ENCODE measurements around the gene SCUBE1. TPM values are rescaled to one million over a fixed set of nuclear protein-coding genes. Genes with fewer than 3 reads are reported as not detected.

SCUBE1 gene
- total RNA-seq, 1 experiment from 2014 or later = not detected

DNA sequence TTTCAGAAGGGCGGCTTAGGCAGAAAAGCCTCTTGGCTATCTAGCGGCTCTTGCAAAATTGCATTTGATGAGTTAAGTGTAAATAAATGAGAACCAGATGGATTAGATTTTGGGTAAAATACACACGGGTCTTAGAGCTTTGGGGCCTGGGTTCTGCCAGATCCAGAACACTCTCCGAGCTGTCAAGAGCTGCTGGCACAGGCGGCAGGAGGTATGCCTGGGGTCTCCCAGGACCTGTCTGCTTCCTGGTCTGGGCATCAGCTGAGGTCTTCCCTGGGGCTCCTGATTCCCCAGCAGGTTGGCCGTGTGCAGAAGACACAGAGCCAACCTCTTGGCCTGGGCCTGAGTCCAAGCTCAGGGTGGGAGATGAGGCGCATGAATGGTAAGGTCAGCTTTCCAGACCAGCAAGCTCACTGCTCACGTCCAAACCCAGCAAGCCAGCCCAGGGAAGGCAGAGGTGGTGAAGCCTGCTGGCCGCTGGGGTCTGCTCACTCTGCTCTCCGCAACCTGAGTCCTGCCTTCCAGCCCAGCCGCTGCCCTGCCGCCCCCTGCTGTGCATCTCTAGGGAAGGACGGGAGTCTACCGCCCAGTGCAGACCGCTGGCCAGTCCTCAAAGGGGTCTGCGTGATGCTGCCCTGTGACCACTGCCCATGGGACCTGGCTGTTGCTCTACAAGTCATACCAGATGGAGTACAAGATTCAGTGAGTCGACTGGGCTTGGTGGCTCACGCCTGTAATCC lies 44.9 kb downstream of the SCUBE1 start:
- Histone ChIP-seq H3K27ac (ENCODE audit: low read length) (no peak overlapping the region), H3K9me3 (ENCODE audit: control insufficient read depth, insufficient read depth, low read depth, low read length) (no peaks in the 10 kb centered on the region), H3K27me3 (ENCODE audit: control insufficient read depth, insufficient read depth, low read length) (no peaks in the 10 kb centered on the region), H3K4me3 (ENCODE audit: low read depth in 2 of 2, low read length in 2 of 2) (no peak overlapping the region), H3K4me1 (ENCODE audit: control insufficient read depth, insufficient read depth, low read length) (no peaks in the 10 kb centered on the region), H3K36me3 (ENCODE audit: control insufficient read depth, insufficient read depth, low read length) (no peaks in the 10 kb centered on the region)
- ATAC-seq (no peak), DNase-seq (ENCODE audit: low read depth, low spot score) (no peak)
- BruUV-seq (replicated peaks) = no TSS peak
- CTCF ChIA-PET = no interaction called here
- in situ Hi-C loops (cut with HindIII; ENCODE audit: low pct_unique_long_range_greater_than_20kb, low sequenced_read_pairs) = no loop called here
- POLR2A ChIA-PET = no interaction called here
- intact Hi-C loops (cut with micrococcal nuclease; ENCODE audit: unreplicated experiment) = no loop called here
- TF ChIP-seq POLR2AphosphoS5 (IDR thresholded peaks at IDR 0.05; ENCODE audit: low read depth, low read length) (no peak), SIN3A (IDR thresholded peaks at IDR 0.05; ENCODE audit: borderline replicate concordance, insufficient read depth, low read depth, low read length) (no peak), TCF7L2 (IDR thresholded peaks at IDR 0.05; ENCODE audit: low read depth, low read length) (no peak)
- TF ChIP-seq, protein P1, sequence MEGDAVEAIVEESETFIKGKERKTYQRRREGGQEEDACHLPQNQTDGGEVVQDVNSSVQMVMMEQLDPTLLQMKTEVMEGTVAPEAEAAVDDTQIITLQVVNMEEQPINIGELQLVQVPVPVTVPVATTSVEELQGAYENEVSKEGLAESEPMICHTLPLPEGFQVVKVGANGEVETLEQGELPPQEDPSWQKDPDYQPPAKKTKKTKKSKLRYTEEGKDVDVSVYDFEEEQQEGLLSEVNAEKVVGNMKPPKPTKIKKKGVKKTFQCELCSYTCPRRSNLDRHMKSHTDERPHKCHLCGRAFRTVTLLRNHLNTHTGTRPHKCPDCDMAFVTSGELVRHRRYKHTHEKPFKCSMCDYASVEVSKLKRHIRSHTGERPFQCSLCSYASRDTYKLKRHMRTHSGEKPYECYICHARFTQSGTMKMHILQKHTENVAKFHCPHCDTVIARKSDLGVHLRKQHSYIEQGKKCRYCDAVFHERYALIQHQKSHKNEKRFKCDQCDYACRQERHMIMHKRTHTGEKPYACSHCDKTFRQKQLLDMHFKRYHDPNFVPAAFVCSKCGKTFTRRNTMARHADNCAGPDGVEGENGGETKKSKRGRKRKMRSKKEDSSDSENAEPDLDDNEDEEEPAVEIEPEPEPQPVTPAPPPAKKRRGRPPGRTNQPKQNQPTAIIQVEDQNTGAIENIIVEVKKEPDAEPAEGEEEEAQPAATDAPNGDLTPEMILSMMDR (IDR thresholded peaks at IDR 0.05) = no peak
- TF ChIP-seq, protein P2, sequence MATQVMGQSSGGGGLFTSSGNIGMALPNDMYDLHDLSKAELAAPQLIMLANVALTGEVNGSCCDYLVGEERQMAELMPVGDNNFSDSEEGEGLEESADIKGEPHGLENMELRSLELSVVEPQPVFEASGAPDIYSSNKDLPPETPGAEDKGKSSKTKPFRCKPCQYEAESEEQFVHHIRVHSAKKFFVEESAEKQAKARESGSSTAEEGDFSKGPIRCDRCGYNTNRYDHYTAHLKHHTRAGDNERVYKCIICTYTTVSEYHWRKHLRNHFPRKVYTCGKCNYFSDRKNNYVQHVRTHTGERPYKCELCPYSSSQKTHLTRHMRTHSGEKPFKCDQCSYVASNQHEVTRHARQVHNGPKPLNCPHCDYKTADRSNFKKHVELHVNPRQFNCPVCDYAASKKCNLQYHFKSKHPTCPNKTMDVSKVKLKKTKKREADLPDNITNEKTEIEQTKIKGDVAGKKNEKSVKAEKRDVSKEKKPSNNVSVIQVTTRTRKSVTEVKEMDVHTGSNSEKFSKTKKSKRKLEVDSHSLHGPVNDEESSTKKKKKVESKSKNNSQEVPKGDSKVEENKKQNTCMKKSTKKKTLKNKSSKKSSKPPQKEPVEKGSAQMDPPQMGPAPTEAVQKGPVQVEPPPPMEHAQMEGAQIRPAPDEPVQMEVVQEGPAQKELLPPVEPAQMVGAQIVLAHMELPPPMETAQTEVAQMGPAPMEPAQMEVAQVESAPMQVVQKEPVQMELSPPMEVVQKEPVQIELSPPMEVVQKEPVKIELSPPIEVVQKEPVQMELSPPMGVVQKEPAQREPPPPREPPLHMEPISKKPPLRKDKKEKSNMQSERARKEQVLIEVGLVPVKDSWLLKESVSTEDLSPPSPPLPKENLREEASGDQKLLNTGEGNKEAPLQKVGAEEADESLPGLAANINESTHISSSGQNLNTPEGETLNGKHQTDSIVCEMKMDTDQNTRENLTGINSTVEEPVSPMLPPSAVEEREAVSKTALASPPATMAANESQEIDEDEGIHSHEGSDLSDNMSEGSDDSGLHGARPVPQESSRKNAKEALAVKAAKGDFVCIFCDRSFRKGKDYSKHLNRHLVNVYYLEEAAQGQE (IDR thresholded peaks at IDR 0.05; ENCODE audit: insufficient read depth in 1 of 2, low read depth in 2 of 2, low read length in 1 of 2) = no peak

DNA sequence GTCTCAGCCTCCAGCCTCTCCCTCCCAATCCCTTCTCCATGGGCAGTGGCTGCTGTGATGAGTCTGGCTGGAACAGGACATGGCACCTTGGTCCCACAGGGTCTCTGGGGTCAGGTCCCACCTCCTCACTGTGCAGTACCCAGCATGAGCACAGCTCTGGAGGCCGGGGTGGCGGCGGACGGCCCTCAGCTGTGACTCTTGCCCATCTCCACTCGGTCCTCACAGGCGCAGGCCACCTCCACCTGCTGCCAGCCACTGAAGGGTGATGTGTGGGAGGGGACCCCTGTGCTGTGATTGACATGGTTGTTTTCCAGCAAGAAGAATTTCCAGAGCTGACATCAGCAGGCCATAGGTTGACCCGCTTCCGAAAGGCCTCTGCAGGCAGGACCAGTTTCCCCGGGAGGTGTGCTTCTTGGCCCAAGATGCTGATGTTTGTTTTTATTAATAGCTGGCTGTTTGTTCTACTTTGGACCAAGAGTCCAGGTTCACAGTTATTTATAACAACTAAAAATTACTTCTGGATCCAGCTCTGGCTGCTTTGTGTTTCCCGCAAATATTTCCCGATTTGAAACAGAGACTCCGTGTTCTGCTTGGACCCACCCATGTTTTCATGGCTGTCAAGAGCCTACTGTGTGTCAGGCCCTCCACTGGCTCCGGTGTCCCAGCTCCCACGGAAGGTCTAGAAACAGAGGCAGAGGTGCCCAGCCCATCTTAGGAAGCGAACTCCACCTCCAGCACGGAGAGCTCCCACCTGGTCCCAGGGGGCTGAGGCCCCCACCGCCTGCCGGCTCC lies 45.7 kb downstream of the SCUBE1 start:
- Histone ChIP-seq H3K4me3 (ENCODE audit: low read depth in 2 of 2, low read length in 2 of 2) (no peak overlapping the region), H3K27ac (ENCODE audit: low read length) (no peak overlapping the region), H3K36me3 (ENCODE audit: control insufficient read depth, insufficient read depth, low read length) (no peaks in the 10 kb centered on the region), H3K9me3 (ENCODE audit: control insufficient read depth, insufficient read depth, low read depth, low read length) (no peaks in the 10 kb centered on the region), H3K27me3 (ENCODE audit: control insufficient read depth, insufficient read depth, low read length) (no peaks in the 10 kb centered on the region), H3K4me1 (ENCODE audit: control insufficient read depth, insufficient read depth, low read length) (no peaks in the 10 kb centered on the region)
- no TSS peak for BruUV-seq (replicated peaks)
- DNase-seq (ENCODE audit: low read depth, low spot score) (no peak), ATAC-seq (no peak)
- TF ChIP-seq, protein P1 (IDR thresholded peaks at IDR 0.05) = no peak
- TF ChIP-seq, protein P2 (IDR thresholded peaks at IDR 0.05; ENCODE audit: insufficient read depth in 1 of 2, low read depth in 2 of 2, low read length in 1 of 2) = no peak
- no peak for TF ChIP-seq SIN3A (IDR thresholded peaks at IDR 0.05; ENCODE audit: borderline replicate concordance, insufficient read depth, low read depth, low read length)
- no peak for TF ChIP-seq POLR2AphosphoS5 (IDR thresholded peaks at IDR 0.05; ENCODE audit: low read depth, low read length)
- no peak for TF ChIP-seq TCF7L2 (IDR thresholded peaks at IDR 0.05; ENCODE audit: low read depth, low read length)
- intact Hi-C loops (cut with micrococcal nuclease; ENCODE audit: unreplicated experiment) (no loop called here), in situ Hi-C loops (cut with HindIII; ENCODE audit: low pct_unique_long_range_greater_than_20kb, low sequenced_read_pairs) (no loop called here)
- POLR2A ChIA-PET = no interaction called here
- CTCF ChIA-PET = no interaction called here
